ENCODE results near the gene TRO.

The TRO gene

GRCh38 chrX:54950730-54951375, 30.2 kb downstream of the TRO start:
- TF ChIP-seq PKNOX1 (IDR thresholded peaks at IDR 0.05) = no peak
- TF ChIP-seq SP1 (IDR thresholded peaks at IDR 0.05) = no peak
- TF ChIP-seq ZNF384 (IDR thresholded peaks at IDR 0.05) = no peak
- TF ChIP-seq HDGF (IDR thresholded peaks at IDR 0.05; ENCODE audit: borderline replicate concordance) = no peak
- no peak for TF ChIP-seq SUZ12 (IDR thresholded peaks at IDR 0.05)
- no peak for TF ChIP-seq FOXM1 (IDR thresholded peaks at IDR 0.05; ENCODE audit: borderline replicate concordance)
- TF ChIP-seq NFRKB (IDR thresholded peaks at IDR 0.05) = no peak
- no peak for TF ChIP-seq ARNT (IDR thresholded peaks at IDR 0.05)
- no peak for TF ChIP-seq ELF4 (IDR thresholded peaks at IDR 0.05)
- TF ChIP-seq FOXK2 (IDR thresholded peaks at IDR 0.05) = no peak
- no peak for TF ChIP-seq L3MBTL2 (conservative IDR thresholded peaks at IDR 0.05)
- TF ChIP-seq TARDBP (IDR thresholded peaks at IDR 0.05) = no peak
- no peak for TF ChIP-seq BHLHE40 (IDR thresholded peaks at IDR 0.05; ENCODE audit: borderline replicate concordance)
- TF ChIP-seq CTBP1 (IDR thresholded peaks at IDR 0.05; ENCODE audit: borderline replicate concordance) = no peak
- no peak for TF ChIP-seq LEF1 (IDR thresholded peaks at IDR 0.05; ENCODE audit: borderline replicate concordance)
- ChIA-PET POLR2A (no interaction called here), CTCF (no interaction called here)
- no peak for DNase-seq (ENCODE audit: extremely low spot score)

GRCh38 chrX:54961750-54962149, 41.1 kb downstream of the TRO start:
- no peak for DNase-seq (ENCODE audit: extremely low spot score)
- ChIA-PET CTCF (no interaction called here), POLR2A (interaction anchor here (1.0 to 2.0 kb wide), 2 partner anchors 38 to 41 kb away, joined by 3 to 8 read pairs; partner anchors contain the start of genes APEX2 and TRO)
- no peak for TF ChIP-seq HDGF (IDR thresholded peaks at IDR 0.05; ENCODE audit: borderline replicate concordance)
- no peak for TF ChIP-seq ZNF384 (IDR thresholded peaks at IDR 0.05)
- TF ChIP-seq SP1 (IDR thresholded peaks at IDR 0.05) = no peak
- no peak for TF ChIP-seq FOXA1 (IDR thresholded peaks at IDR 0.05)
- TF ChIP-seq PKNOX1 (IDR thresholded peaks at IDR 0.05) = no peak
- TF ChIP-seq L3MBTL2 (conservative IDR thresholded peaks at IDR 0.05) = no peak
- no peak for TF ChIP-seq FOXK2 (IDR thresholded peaks at IDR 0.05)
- no peak for TF ChIP-seq FOXM1 (IDR thresholded peaks at IDR 0.05; ENCODE audit: borderline replicate concordance)
- TF ChIP-seq NFRKB (IDR thresholded peaks at IDR 0.05) = no peak
- no peak for TF ChIP-seq ELF4 (IDR thresholded peaks at IDR 0.05)
- TF ChIP-seq CTBP1 (IDR thresholded peaks at IDR 0.05; ENCODE audit: borderline replicate concordance) = no peak
- no peak for TF ChIP-seq LEF1 (IDR thresholded peaks at IDR 0.05; ENCODE audit: borderline replicate concordance)
- TF ChIP-seq ARNT (IDR thresholded peaks at IDR 0.05) = no peak
- TF ChIP-seq SUZ12 (IDR thresholded peaks at IDR 0.05) = no peak

GRCh38 chrX:54964766-54965497, 44.3 kb downstream of the TRO start:
- DNase-seq (ENCODE audit: extremely low spot score) = no peak
- CTCF ChIA-PET = no interaction called here
- POLR2A ChIA-PET = no interaction called here
- TF ChIP-seq ZNF384 (IDR thresholded peaks at IDR 0.05) = no peak
- no peak for TF ChIP-seq TARDBP (IDR thresholded peaks at IDR 0.05)
- TF ChIP-seq PKNOX1 (IDR thresholded peaks at IDR 0.05) = no peak
- TF ChIP-seq FOXM1 (IDR thresholded peaks at IDR 0.05; ENCODE audit: borderline replicate concordance) = no peak
- no peak for TF ChIP-seq ARNT (IDR thresholded peaks at IDR 0.05)
- no peak for TF ChIP-seq LEF1 (IDR thresholded peaks at IDR 0.05; ENCODE audit: borderline replicate concordance)
- no peak for TF ChIP-seq BHLHE40 (IDR thresholded peaks at IDR 0.05; ENCODE audit: borderline replicate concordance)
- no peak for TF ChIP-seq CTBP1 (IDR thresholded peaks at IDR 0.05; ENCODE audit: borderline replicate concordance)
- no peak for TF ChIP-seq SUZ12 (IDR thresholded peaks at IDR 0.05)
- TF ChIP-seq ELF4 (IDR thresholded peaks at IDR 0.05) = no peak
- TF ChIP-seq FOXK2 (IDR thresholded peaks at IDR 0.05) = no peak
- no peak for TF ChIP-seq NFRKB (IDR thresholded peaks at IDR 0.05)
- TF ChIP-seq L3MBTL2 (conservative IDR thresholded peaks at IDR 0.05) = no peak

GRCh38 chrX:54977387-54977786, 56.8 kb downstream of the TRO start:
- POLR2A ChIA-PET = no interaction called here
- no peak for DNase-seq (ENCODE audit: extremely low spot score)
- TF ChIP-seq BHLHE40 (IDR thresholded peaks at IDR 0.05; ENCODE audit: borderline replicate concordance) (no peak), FOXM1 (IDR thresholded peaks at IDR 0.05; ENCODE audit: borderline replicate concordance) (no peak), ZNF384 (IDR thresholded peaks at IDR 0.05) (no peak), ELF4 (IDR thresholded peaks at IDR 0.05) (no peak), SUZ12 (IDR thresholded peaks at IDR 0.05) (no peak), NFRKB (IDR thresholded peaks at IDR 0.05) (no peak), FOXK2 (IDR thresholded peaks at IDR 0.05) (no peak), LEF1 (IDR thresholded peaks at IDR 0.05; ENCODE audit: borderline replicate concordance) (no peak), SP1 (IDR thresholded peaks at IDR 0.05) (no peak), ARNT (IDR thresholded peaks at IDR 0.05) (no peak), TARDBP (IDR thresholded peaks at IDR 0.05) (no peak)

GRCh38 chrX:54978448-54978847, 57.8 kb downstream of the TRO start:
- CTCF ChIA-PET = no interaction called here
- DNase-seq (ENCODE audit: extremely low spot score) = no peak
- POLR2A ChIA-PET = interaction anchor here (0.8 kb wide), 1 partner anchor 21 kb away, joined by 3 read pairs; no protein-coding TSS in a partner anchor
- TF ChIP-seq ZNF384 (IDR thresholded peaks at IDR 0.05) = no peak
- no peak for TF ChIP-seq NFRKB (IDR thresholded peaks at IDR 0.05)
- TF ChIP-seq LEF1 (IDR thresholded peaks at IDR 0.05; ENCODE audit: borderline replicate concordance) = no peak
- TF ChIP-seq PKNOX1 (IDR thresholded peaks at IDR 0.05) = no peak
- TF ChIP-seq CTBP1 (IDR thresholded peaks at IDR 0.05; ENCODE audit: borderline replicate concordance) = no peak
- no peak for TF ChIP-seq SUZ12 (IDR thresholded peaks at IDR 0.05)
- no peak for TF ChIP-seq FOXK2 (IDR thresholded peaks at IDR 0.05)
- no peak for TF ChIP-seq TARDBP (IDR thresholded peaks at IDR 0.05)
- TF ChIP-seq FOXA1 (IDR thresholded peaks at IDR 0.05) = no peak

More at GRCh38 chrX:54977387-54977786, 56.8 kb downstream of the TRO start:
- CTCF ChIA-PET = no interaction called here
